Tibial nerve (tissue), 4 donors: ENCODE measurements around the gene RPS24. TPM values are rescaled to one million over a fixed set of nuclear protein-coding genes. Genes with fewer than 3 reads are reported as not detected.
"Not testable (repeated sequence)": the region's sequence is repeated elsewhere in the genome, so short reads cannot be mapped to it uniquely, and the experiment has no call there.

ENCODE experiments used
- DNase-seq, 2 donors: peaks; one replicate each; pipeline ENCODE4 v3.0.0-alpha.2; 2019; ENCODE audit warnings: low spot score in 2 of 2
- H3K27ac ChIP-seq, 4 donors: fragments of 200-600 bp; sonication (generic) in 3 of 4; one replicate each; pipeline ENCODE4 v1.5.1; 2017 to 2019; ENCODE audit warnings: mild to moderate bottlenecking in 1 of 4
- H3K27me3 ChIP-seq, 2 donors: fragments of 200-600 bp; sonication (generic) in 1 of 2; one replicate each; pipeline versions ENCODE4 v1.5.1 to v1.6.0; 2017 to 2019
- H3K36me3 ChIP-seq, 3 donors: fragments of 200-600 bp; sonication (generic); one replicate each; pipeline ENCODE4 v1.5.1; 2018 to 2019
- H3K4me1 ChIP-seq, 4 donors: fragments of 200-600 bp; sonication (generic) in 3 of 4; one replicate each; pipeline ENCODE4 v1.5.1; 2017 to 2019
- H3K4me3 ChIP-seq, 4 donors: fragments of 200-600 bp; sonication (generic) in 3 of 4; one replicate each; pipeline ENCODE4 v1.5.1; 2017 to 2019; ENCODE audit warnings: mild to moderate bottlenecking in 1 of 4, moderate library complexity in 1 of 4
- H3K9me3 ChIP-seq, 4 donors: fragments of 200-600 bp; sonication (generic) in 3 of 4; one replicate each; pipeline ENCODE4 v1.5.1; 2017 to 2019
- CTCF ChIP-seq, 5 experiments: fragments of 200-600 bp in 3 of 5; fragments of 450-650 bp in 2 of 5; sonication (generic) in 3 of 5; IDR thresholded peaks; one replicate each; pipeline ENCODE4 v1.5.1; 2016 to 2019; ENCODE audit warnings: antibody characterized with exemption in 5 of 5, mild to moderate bottlenecking in 3 of 5, moderate library complexity in 2 of 5
- EP300 ChIP-seq, 2 donors: sonication (generic); formaldehyde crosslinking; IDR thresholded peaks; one replicate each; pipeline ENCODE4 v1.6.1; 2017; ENCODE audit warnings: antibody characterized with exemption in 2 of 2, mild to moderate bottlenecking in 1 of 2
- POLR2A ChIP-seq, 2 donors: fragments of 450-650 bp; IDR thresholded peaks; one replicate each; pipeline ENCODE4 v1.6.1; 2017; ENCODE audit warnings: antibody characterized with exemption in 2 of 2, mild to moderate bottlenecking in 2 of 2, moderate library complexity in 2 of 2
- WGBS, 2 donors: methylation state at CpG; one replicate each; pipeline ENCODE4 v1.1.5; 2018; 5-methylcytosine and 5-hydroxymethylcytosine counted together
- total RNA-seq, 4 donors: library from RNA; depleted of rRNA; stranded (reverse); fragments of >200 nt; gene quantifications; one replicate each; pipeline ENCODE4 v1.1.0, GENCODE V29; 2016

RPS24 gene
- total RNA-seq, 4 donors from 2014 or later = 1,426 to 2,100 (median 1,895) TPM

- no peaks in the 10 kb centered on the region for H3K4me1 ChIP-seq
- H3K27ac ChIP-seq = no peak overlapping the region
- H3K27me3 ChIP-seq = no peaks in the 10 kb centered on the region
- no peaks in the 10 kb centered on the region for H3K36me3 ChIP-seq
- TF ChIP-seq EP300 (IDR thresholded peaks at IDR 0.05) (no peak), CTCF (IDR thresholded peaks at IDR 0.05) (no peak), POLR2A (IDR thresholded peaks at IDR 0.05) (no peak)
- 61 to 73% methylated on average over 5 of the region's 5 CpGs for WGBS, 2 donors
- no peak for DNase-seq
- H3K4me3 ChIP-seq = no peak overlapping the region
- H3K9me3 ChIP-seq = no peaks in the 10 kb centered on the region
Observed at GRCh38 chr10:78066012-78066411, 32.3 kb downstream of the RPS24 start.

GRCh38 chr10:78066728-78067430, 33.2 kb downstream of the RPS24 start:
- no peak overlapping the region for H3K27ac ChIP-seq
- no peaks in the 10 kb centered on the region for H3K36me3 ChIP-seq
- WGBS, 2 donors = 60% methylated on average over 11 of the region's 11 CpGs
- TF ChIP-seq POLR2A (IDR thresholded peaks at IDR 0.05) = no peak
- no peak for TF ChIP-seq EP300 (IDR thresholded peaks at IDR 0.05)
- TF ChIP-seq CTCF (IDR thresholded peaks at IDR 0.05) = no peak
- H3K4me1 ChIP-seq = no peaks in the 10 kb centered on the region
- H3K27me3 ChIP-seq = no peaks in the 10 kb centered on the region
- no peaks in the 10 kb centered on the region for H3K9me3 ChIP-seq
- DNase-seq = no peak
- no peak overlapping the region for H3K4me3 ChIP-seq

- no peak overlapping the region for H3K4me3 ChIP-seq
- no peak overlapping the region for H3K27ac ChIP-seq
- no peak for DNase-seq
- no peaks in the 10 kb centered on the region for H3K36me3 ChIP-seq
- H3K9me3 ChIP-seq = no peaks in the 10 kb centered on the region
- H3K4me1 ChIP-seq = no peaks in the 10 kb centered on the region
- no peaks in the 10 kb centered on the region for H3K27me3 ChIP-seq
- WGBS, 2 donors = 90 to 94% methylated on average over 6 of the region's 6 CpGs
- TF ChIP-seq EP300 (IDR thresholded peaks at IDR 0.05) (no peak), POLR2A (IDR thresholded peaks at IDR 0.05) (no peak), CTCF (IDR thresholded peaks at IDR 0.05) (no peak)
Observed at GRCh38 chr10:78069151-78069550, 35.5 kb downstream of the RPS24 start.

GRCh38 chr10:78070064-78070463, 36.4 kb downstream of the RPS24 start:
- not testable (repeated sequence) for DNase-seq, H3K36me3 ChIP-seq, H3K4me3 ChIP-seq, H3K9me3 ChIP-seq, H3K4me1 ChIP-seq, H3K27me3 ChIP-seq, H3K27ac ChIP-seq
- 94 to 95% methylated on average over 12 of the region's 12 CpGs for WGBS, 2 donors

- TF ChIP-seq CTCF (IDR thresholded peaks at IDR 0.05) (no peak), POLR2A (IDR thresholded peaks at IDR 0.05) (no peak), EP300 (IDR thresholded peaks at IDR 0.05) (no peak)
- Histone ChIP-seq H3K27me3 (no peaks in the 10 kb centered on the region), H3K36me3 (no peaks in the 10 kb centered on the region), H3K4me3 (no peak overlapping the region), H3K27ac (no peak overlapping the region), H3K4me1 (no peaks in the 10 kb centered on the region), H3K9me3 (peaks cover 0 to 4% (median 0%) of the 10 kb centered on the region in 4 donors)
- WGBS, 2 donors = 70 to 88% methylated on average over 5 of the region's 5 CpGs
- no peak for DNase-seq
Observed at GRCh38 chr10:78070726-78071125, 37.1 kb downstream of the RPS24 start.
